Measurements from ENCODE around the gene KRTAP10-1. TPM values are rescaled to one million over a fixed set of nuclear protein-coding genes. Genes with fewer than 3 reads are reported as not detected.

KRTAP10-1 gene
- total RNA-seq, 1 experiment from 2014 or later: not detected

- H3K9me3 Mint-ChIP-seq: peaks cover 10% of the 10 kb centered on the region
- peak overlapping the region; percentile 78 for H3K27ac Mint-ChIP-seq
- peaks cover 22% of the 10 kb centered on the region for H3K36me3 Mint-ChIP-seq
- peaks cover 32% of the 10 kb centered on the region for H3K4me1 Mint-ChIP-seq
- H3K4me3 Mint-ChIP-seq: no peak overlapping the region
- no peak for TF ChIP-seq CTCF (IDR thresholded peaks at IDR 0.05)
- no peak for TF ChIP-seq JUN (CRISPR knock-in tag; IDR thresholded peaks at IDR 0.05)
- no peak for TF ChIP-seq FOXK1 (CRISPR knock-in tag; IDR thresholded peaks at IDR 0.05)
- TF ChIP-seq MAX (CRISPR knock-in tag; IDR thresholded peaks at IDR 0.05): peak; percentile 52; the same call in 1 of the 2 replicates
- TF ChIP-seq USF1 (CRISPR knock-in tag; IDR thresholded peaks at IDR 0.05): peak; percentile 80
- no peak for TF ChIP-seq AFF4 (CRISPR knock-in tag; IDR thresholded peaks at IDR 0.05; ENCODE audit: borderline replicate concordance)
- no peak for TF ChIP-seq ZNF425 (CRISPR knock-in tag; conservative IDR thresholded peaks at IDR 0.05)
- TF ChIP-seq USF2 (CRISPR knock-in tag; IDR thresholded peaks at IDR 0.05): peak; percentile 82
- no peak for TF ChIP-seq TEAD1 (CRISPR knock-in tag; IDR thresholded peaks at IDR 0.05)
- no peak for TF ChIP-seq PREB (CRISPR knock-in tag; IDR thresholded peaks at IDR 0.05; ENCODE audit: borderline replicate concordance)
- no peak for TF ChIP-seq RORB (CRISPR knock-in tag; IDR thresholded peaks at IDR 0.05)
- DNase-seq (ENCODE audit: low spot score) (no peak), ATAC-seq (no peak)
- ChIA-PET POLR2A (no interaction called here), CTCF (interaction anchor here (0.6 to 1.3 kb wide), 2 partner anchors 8 to 13 kb away, joined by 3 to 5 read pairs; no protein-coding TSS in a partner anchor)
- H3K27me3 Mint-ChIP-seq (ENCODE audit: low read depth): peaks cover 9% of the 10 kb centered on the region; the same call in 1 of the 2 replicates
Measured at GRCh38 chr21:44497703-44498126, 42.3 kb downstream of the KRTAP10-1 start.

Measured in WTC11 (cell line).